ENCODE results near the gene NAT8. TPM values are rescaled to one million over a fixed set of nuclear protein-coding genes. Genes with fewer than 3 reads are reported as not detected.
"Not testable (repeated sequence)": the region's sequence is repeated elsewhere in the genome, so short reads cannot be mapped to it uniquely, and the experiment has no call there.

The NAT8 gene
- not detected for polyA plus RNA-seq (2013, experiment 1 of 2)
- not detected for polyA plus RNA-seq (2013, experiment 2 of 2)

- WGBS: 80% methylated on average over 12 of the region's 13 CpGs
These were observed at the start of gene NAT8 for GRCh38 chr2:73642338-73643018. Gene NAT8 (minus strand): TSS chr2:73642422. CDS start chr2:73641628, 794 bp downstream.

GRCh38 chr2:73690372-73691088 is 48.3 kb upstream of the NAT8 start:
- H2BK12ac ChIP-seq (ENCODE audit: low read length in 2 of 2); H2BK120ac ChIP-seq (ENCODE audit: low read depth, low read length); H3K9me3 ChIP-seq (ENCODE audit: control insufficient read depth, low read length); H3K4me3 ChIP-seq (ENCODE audit: insufficient read depth in 1 of 2, low read depth in 1 of 2, low read length in 2 of 2); H2BK5ac ChIP-seq (ENCODE audit: low read depth, low read length, poor library complexity, severe bottlenecking); H3K4me2 ChIP-seq (ENCODE audit: low read length, poor library complexity, severe bottlenecking); H3K36me3 ChIP-seq (ENCODE audit: control insufficient read depth in 1 of 2, insufficient read depth in 2 of 2, low read depth in 1 of 2, low read length in 2 of 2); H4K8ac ChIP-seq (ENCODE audit: low read length); H4K91ac ChIP-seq (ENCODE audit: low read length); H2BK15ac ChIP-seq (ENCODE audit: low read depth, poor library complexity, severe bottlenecking); H3K18ac ChIP-seq (ENCODE audit: low read depth in 1 of 2, low read length in 2 of 2); H3K9ac ChIP-seq (ENCODE audit: low read length); H3K27ac ChIP-seq (ENCODE audit: low read length, poor library complexity, severe bottlenecking); H2AK5ac ChIP-seq (ENCODE audit: low read length, severe bottlenecking); H3K4ac ChIP-seq (ENCODE audit: low read depth in 1 of 2, low read length in 2 of 2); H3K4me1 ChIP-seq (ENCODE audit: control insufficient read depth, insufficient read depth, low read depth, low read length); H3K14ac ChIP-seq (ENCODE audit: low read length in 2 of 2); H3K79me1 ChIP-seq (replicated peaks; ENCODE audit: low read length, poor library complexity, severe bottlenecking); H3K23ac ChIP-seq (ENCODE audit: low read length in 2 of 2); H2AFZ ChIP-seq (ENCODE audit: low read depth, low read length): not testable (repeated sequence)
- no CpG with 5 or more reads among the region's 4 CpGs for WGBS
- DNase-seq: peak; percentile 34
- H3K27me3 ChIP-seq (ENCODE audit: control insufficient read depth in 1 of 2, insufficient read depth in 1 of 2, low read length in 2 of 2): peaks cover 4 to 29% of the 10 kb centered on the region in 2 experiments

More at GRCh38 chr2:73642338-73643018, at the start of gene NAT8:
- peaks cover 13% of the 10 kb centered on the region for H3K4me1 ChIP-seq (ENCODE audit: control insufficient read depth, insufficient read depth, low read depth, low read length)
- H4K8ac ChIP-seq (ENCODE audit: low read length): no peak within 1 kb of the TSS
- no peaks in the 10 kb centered on the region for H3K36me3 ChIP-seq (ENCODE audit: control insufficient read depth in 1 of 2, insufficient read depth in 2 of 2, low read depth in 1 of 2, low read length in 2 of 2)
- H3K9me3 ChIP-seq (ENCODE audit: control insufficient read depth, low read length): peaks cover 5% of the 10 kb centered on the region
- no peak within 1 kb of the TSS for H2BK120ac ChIP-seq (ENCODE audit: low read depth, low read length)
- no peak within 1 kb of the TSS for H3K18ac ChIP-seq (ENCODE audit: low read depth in 1 of 2, low read length in 2 of 2)
- H4K91ac ChIP-seq (ENCODE audit: low read length): no peak within 1 kb of the TSS
- no peak for DNase-seq
- H3K4me3 ChIP-seq (ENCODE audit: insufficient read depth in 1 of 2, low read depth in 1 of 2, low read length in 2 of 2): no peak within 1 kb of the TSS
- no peak within 1 kb of the TSS for H3K27ac ChIP-seq (ENCODE audit: low read length, poor library complexity, severe bottlenecking)
- no peak within 1 kb of the TSS for H2AFZ ChIP-seq (ENCODE audit: low read depth, low read length)
- H2AK5ac ChIP-seq (ENCODE audit: low read length, severe bottlenecking): no peak within 1 kb of the TSS
- H3K23ac ChIP-seq (ENCODE audit: low read length in 2 of 2): no peak within 1 kb of the TSS
- no peak within 1 kb of the TSS for H2BK5ac ChIP-seq (ENCODE audit: low read depth, low read length, poor library complexity, severe bottlenecking)
- no peak within 1 kb of the TSS for H3K4me2 ChIP-seq (ENCODE audit: low read length, poor library complexity, severe bottlenecking)
- H3K79me1 ChIP-seq (replicated peaks; ENCODE audit: low read length, poor library complexity, severe bottlenecking): no peaks in the 10 kb centered on the region
- no peak within 1 kb of the TSS for H3K14ac ChIP-seq (ENCODE audit: low read length in 2 of 2)
- no peak within 1 kb of the TSS for H3K4ac ChIP-seq (ENCODE audit: low read depth in 1 of 2, low read length in 2 of 2)
- H3K27me3 ChIP-seq (ENCODE audit: control insufficient read depth in 1 of 2, insufficient read depth in 1 of 2, low read length in 2 of 2): peaks cover 23 to 52% of the 10 kb centered on the region in 2 experiments
- no peak within 1 kb of the TSS for H2BK12ac ChIP-seq (ENCODE audit: low read length in 2 of 2)
- H3K9ac ChIP-seq (ENCODE audit: low read length): no peak within 1 kb of the TSS
- no peak within 1 kb of the TSS for H2BK15ac ChIP-seq (ENCODE audit: low read depth, poor library complexity, severe bottlenecking)

- H3K23ac ChIP-seq (ENCODE audit: low read length in 2 of 2); DNase-seq; H3K4ac ChIP-seq (ENCODE audit: low read depth in 1 of 2, low read length in 2 of 2); H2BK120ac ChIP-seq (ENCODE audit: low read depth, low read length); H2BK12ac ChIP-seq (ENCODE audit: low read length in 2 of 2); H2AK5ac ChIP-seq (ENCODE audit: low read length, severe bottlenecking); H3K4me2 ChIP-seq (ENCODE audit: low read length, poor library complexity, severe bottlenecking); H2AFZ ChIP-seq (ENCODE audit: low read depth, low read length); H3K9ac ChIP-seq (ENCODE audit: low read length); H3K4me3 ChIP-seq (ENCODE audit: insufficient read depth in 1 of 2, low read depth in 1 of 2, low read length in 2 of 2); H3K27ac ChIP-seq (ENCODE audit: low read length, poor library complexity, severe bottlenecking); H2BK15ac ChIP-seq (ENCODE audit: low read depth, poor library complexity, severe bottlenecking); H3K79me1 ChIP-seq (replicated peaks; ENCODE audit: low read length, poor library complexity, severe bottlenecking); H2BK5ac ChIP-seq (ENCODE audit: low read depth, low read length, poor library complexity, severe bottlenecking); H3K36me3 ChIP-seq (ENCODE audit: control insufficient read depth in 1 of 2, insufficient read depth in 2 of 2, low read depth in 1 of 2, low read length in 2 of 2); H4K91ac ChIP-seq (ENCODE audit: low read length); H4K8ac ChIP-seq (ENCODE audit: low read length); H3K4me1 ChIP-seq (ENCODE audit: control insufficient read depth, insufficient read depth, low read depth, low read length); H3K18ac ChIP-seq (ENCODE audit: low read depth in 1 of 2, low read length in 2 of 2); H3K9me3 ChIP-seq (ENCODE audit: control insufficient read depth, low read length); H3K14ac ChIP-seq (ENCODE audit: low read length in 2 of 2): not testable (repeated sequence)
- peaks cover 4 to 25% of the 10 kb centered on the region in 2 experiments for H3K27me3 ChIP-seq (ENCODE audit: control insufficient read depth in 1 of 2, insufficient read depth in 1 of 2, low read length in 2 of 2)
- 95% methylated on average over 5 of the region's 5 CpGs for WGBS
These were observed 46.3 kb upstream of the NAT8 start for GRCh38 chr2:73688494-73688893.

GRCh38 chr2:73685764-73686438 is 43.7 kb upstream of the NAT8 start:
- no peak overlapping the region for H3K4me3 ChIP-seq (ENCODE audit: insufficient read depth in 1 of 2, low read depth in 1 of 2, low read length in 2 of 2)
- H2BK5ac ChIP-seq (ENCODE audit: low read depth, low read length, poor library complexity, severe bottlenecking): no peak overlapping the region
- H3K4me1 ChIP-seq (ENCODE audit: control insufficient read depth, insufficient read depth, low read depth, low read length): no peaks in the 10 kb centered on the region
- H3K27me3 ChIP-seq (ENCODE audit: control insufficient read depth in 1 of 2, insufficient read depth in 1 of 2, low read length in 2 of 2): peaks cover 11 to 32% of the 10 kb centered on the region in 2 experiments
- H3K4me2 ChIP-seq (ENCODE audit: low read length, poor library complexity, severe bottlenecking): no peak overlapping the region
- 80% methylated on average over 4 of the region's 4 CpGs for WGBS
- no peak overlapping the region for H3K23ac ChIP-seq (ENCODE audit: low read length in 2 of 2)
- no peak overlapping the region for H2BK120ac ChIP-seq (ENCODE audit: low read depth, low read length)
- H3K9me3 ChIP-seq (ENCODE audit: control insufficient read depth, low read length): no peaks in the 10 kb centered on the region
- no peak for DNase-seq
- H2AK5ac ChIP-seq (ENCODE audit: low read length, severe bottlenecking): no peak overlapping the region
- H3K27ac ChIP-seq (ENCODE audit: low read length, poor library complexity, severe bottlenecking): no peak overlapping the region
- H3K4ac ChIP-seq (ENCODE audit: low read depth in 1 of 2, low read length in 2 of 2): no peak overlapping the region
- no peak overlapping the region for H4K91ac ChIP-seq (ENCODE audit: low read length)
- no peak overlapping the region for H3K14ac ChIP-seq (ENCODE audit: low read length in 2 of 2)
- H4K8ac ChIP-seq (ENCODE audit: low read length): no peak overlapping the region
- no peak overlapping the region for H2BK12ac ChIP-seq (ENCODE audit: low read length in 2 of 2)
- H3K79me1 ChIP-seq (replicated peaks; ENCODE audit: low read length, poor library complexity, severe bottlenecking): no peaks in the 10 kb centered on the region
- no peak overlapping the region for H3K18ac ChIP-seq (ENCODE audit: low read depth in 1 of 2, low read length in 2 of 2)
- H3K9ac ChIP-seq (ENCODE audit: low read length): no peak overlapping the region
- H2AFZ ChIP-seq (ENCODE audit: low read depth, low read length): no peak overlapping the region
- H3K36me3 ChIP-seq (ENCODE audit: control insufficient read depth in 1 of 2, insufficient read depth in 2 of 2, low read depth in 1 of 2, low read length in 2 of 2): no peaks in the 10 kb centered on the region
- H2BK15ac ChIP-seq (ENCODE audit: low read depth, poor library complexity, severe bottlenecking): no peak overlapping the region

Data from mesenchymal stem cell (in vitro differentiated cells and primary cell).